ENCODE measurements around the gene SLCO3A1.
"Not testable (repeated sequence)": the region's sequence is repeated elsewhere in the genome, so short reads cannot be mapped to it uniquely, and the experiment has no call there.

Gene SLCO3A1

GRCh38 chr15:92043283-92043682, 189.8 kb downstream of the SLCO3A1 start:
- no peak for TF ChIP-seq POLR2A (IDR thresholded peaks at IDR 0.05; ENCODE audit: low read length)
- TF ChIP-seq GATA1 (IDR thresholded peaks at IDR 0.05; ENCODE audit: low read depth, low read length): no peak
- no peak for DNase-seq

GRCh38 chr15:92044203-92044909, 190.8 kb downstream of the SLCO3A1 start:
- TF ChIP-seq GATA1 (IDR thresholded peaks at IDR 0.05; ENCODE audit: low read depth, low read length) (no peak), POLR2A (IDR thresholded peaks at IDR 0.05; ENCODE audit: low read length) (no peak)
- DNase-seq: no peak

GRCh38 chr15:92047900-92048299, 194.4 kb downstream of the SLCO3A1 start:
- TF ChIP-seq GATA1 (IDR thresholded peaks at IDR 0.05; ENCODE audit: low read depth, low read length): no peak
- no peak for TF ChIP-seq POLR2A (IDR thresholded peaks at IDR 0.05; ENCODE audit: low read length)
- no peak for DNase-seq

- TF ChIP-seq POLR2A (IDR thresholded peaks at IDR 0.05; ENCODE audit: low read length): no peak
- no peak for TF ChIP-seq GATA1 (IDR thresholded peaks at IDR 0.05; ENCODE audit: low read depth, low read length)
- DNase-seq: no peak
Measured at GRCh38 chr15:92048739-92049138, 195.2 kb downstream of the SLCO3A1 start.

GRCh38 chr15:92049290-92049989, 195.9 kb downstream of the SLCO3A1 start:
- TF ChIP-seq GATA1 (IDR thresholded peaks at IDR 0.05; ENCODE audit: low read depth, low read length) (no peak), POLR2A (IDR thresholded peaks at IDR 0.05; ENCODE audit: low read length) (no peak)
- DNase-seq: no peak

GRCh38 chr15:92050220-92050898, 196.9 kb downstream of the SLCO3A1 start:
- no peak for DNase-seq

GRCh38 chr15:92051716-92052115, 198.2 kb downstream of the SLCO3A1 start:
- no peak for DNase-seq
- no peak for TF ChIP-seq POLR2A (IDR thresholded peaks at IDR 0.05; ENCODE audit: low read length)
- TF ChIP-seq GATA1 (IDR thresholded peaks at IDR 0.05; ENCODE audit: low read depth, low read length): no peak

More at GRCh38 chr15:92050220-92050898, 196.9 kb downstream of the SLCO3A1 start:
- TF ChIP-seq POLR2A (IDR thresholded peaks at IDR 0.05; ENCODE audit: low read length): no peak
- no peak for TF ChIP-seq GATA1 (IDR thresholded peaks at IDR 0.05; ENCODE audit: low read depth, low read length)

GRCh38 chr15:92053753-92054316, 200.3 kb downstream of the SLCO3A1 start:
- DNase-seq: no peak
- no peak for TF ChIP-seq GATA1 (IDR thresholded peaks at IDR 0.05; ENCODE audit: low read depth, low read length)
- no peak for TF ChIP-seq POLR2A (IDR thresholded peaks at IDR 0.05; ENCODE audit: low read length)

- DNase-seq: no peak
- TF ChIP-seq GATA1 (IDR thresholded peaks at IDR 0.05; ENCODE audit: low read depth, low read length) (no peak), POLR2A (IDR thresholded peaks at IDR 0.05; ENCODE audit: low read length) (no peak)
Measured at GRCh38 chr15:92056875-92057274, 203.4 kb downstream of the SLCO3A1 start.

GRCh38 chr15:92059036-92059970, 205.8 kb downstream of the SLCO3A1 start:
- DNase-seq: no peak
- TF ChIP-seq POLR2A (IDR thresholded peaks at IDR 0.05; ENCODE audit: low read length): no peak
- TF ChIP-seq GATA1 (IDR thresholded peaks at IDR 0.05; ENCODE audit: low read depth, low read length): no peak

- DNase-seq: not testable (repeated sequence)
Measured at GRCh38 chr15:92059971-92060311, 206.4 kb downstream of the SLCO3A1 start.

- no peak for DNase-seq
- no peak for TF ChIP-seq POLR2A (IDR thresholded peaks at IDR 0.05; ENCODE audit: low read length)
- TF ChIP-seq GATA1 (IDR thresholded peaks at IDR 0.05; ENCODE audit: low read depth, low read length): no peak
Measured at GRCh38 chr15:92061511-92062195, 208.1 kb downstream of the SLCO3A1 start.

- no peak for TF ChIP-seq GATA1 (IDR thresholded peaks at IDR 0.05; ENCODE audit: low read depth, low read length)
- no peak for TF ChIP-seq POLR2A (IDR thresholded peaks at IDR 0.05; ENCODE audit: low read length)
- DNase-seq: no peak
Measured at GRCh38 chr15:92062505-92062904, 209.0 kb downstream of the SLCO3A1 start.

Measured in erythroblast (primary cell).